K562 (cell line): ENCODE data around the gene ZMYM1.

Experiments used
- ARHGAP35 ChIP-seq: fragments of 450-650 bp; IDR thresholded peaks from 2 replicates; pipeline ENCODE4 v1.6.1; 2018; ENCODE audit not compliant: partially characterized antibody
- CREM ChIP-seq: IDR thresholded peaks from 2 replicates; pipeline ENCODE4 v1.6.1; 2014; ENCODE audit warnings: antibody characterized with exemption, low read depth
- ETV6 ChIP-seq, 3 experiments: fragments of 150-350 bp in 1 of 3; sonication (generic) in 1 of 3; formaldehyde crosslinking in 1 of 3; IDR thresholded peaks; 2 replicates each; pipeline versions ENCODE4 v1.6.1 to v1.8.0; 2014 to 2022; ENCODE audit warnings: borderline replicate concordance in 2 of 3, low read depth in 2 of 3, antibody characterized with exemption in 1 of 3, low read length in 1 of 3, mild to moderate bottlenecking in 1 of 3, missing genetic modification reagents in 1 of 3
- JUNB ChIP-seq: fragments of 450-650 bp; formaldehyde crosslinking; conservative IDR thresholded peaks from 2 replicates; pipeline ENCODE4 v1.4.0; 2020; ENCODE audit warnings: mild to moderate bottlenecking
- KAT8 ChIP-seq: fragments of 450-650 bp; IDR thresholded peaks from 2 replicates; pipeline ENCODE4 v1.6.1; 2016; ENCODE audit warnings: low read depth, mild to moderate bottlenecking
- SIN3A ChIP-seq, 2 experiments: fragments of 150-350 bp in 1 of 2; IDR thresholded peaks; 2 replicates each; pipeline ENCODE4 v1.6.1; 2011 to 2016; ENCODE audit warnings: borderline replicate concordance in 2 of 2, low read depth in 2 of 2, low read length in 2 of 2, mild to moderate bottlenecking in 2 of 2, moderate library complexity in 2 of 2; ENCODE audit not compliant: control insufficient read depth in 1 of 2
- SMAD3 ChIP-seq: fragments of 450-650 bp; formaldehyde crosslinking; conservative IDR thresholded peaks from 2 replicates; pipeline ENCODE4 v1.4.0; 2020; ENCODE audit warnings: mild to moderate bottlenecking
- TCF7L2 ChIP-seq: fragments of 150-350 bp; IDR thresholded peaks from 2 replicates; pipeline ENCODE4 v1.6.1; 2016; ENCODE audit warnings: low read depth, mild to moderate bottlenecking, low read length, moderate library complexity
- TGIF2 ChIP-seq: sonication (generic); formaldehyde crosslinking; IDR thresholded peaks from 2 replicates; pipeline ENCODE4 v1.8.1; 2022; ENCODE audit warnings: mild to moderate bottlenecking, missing genetic modification reagents, moderate library complexity
- ZNF707 ChIP-seq: fragments of 250-450 bp; sonication (Bioruptor Pico); conservative IDR thresholded peaks from 2 replicates; pipeline ENCODE4 v1.8.0; 2022; ENCODE audit warnings: inconsistent platforms, mild to moderate bottlenecking, moderate library complexity
- TF ChIP-seq, protein P1 (sequence below): fragments of 200-800 bp; sonication (Bioruptor generic); IDR thresholded peaks from 2 replicates; pipeline ENCODE4 v1.6.1; 2017; ENCODE audit warnings: missing genetic modification characterization, missing compliant biosample characterization

DNA sequence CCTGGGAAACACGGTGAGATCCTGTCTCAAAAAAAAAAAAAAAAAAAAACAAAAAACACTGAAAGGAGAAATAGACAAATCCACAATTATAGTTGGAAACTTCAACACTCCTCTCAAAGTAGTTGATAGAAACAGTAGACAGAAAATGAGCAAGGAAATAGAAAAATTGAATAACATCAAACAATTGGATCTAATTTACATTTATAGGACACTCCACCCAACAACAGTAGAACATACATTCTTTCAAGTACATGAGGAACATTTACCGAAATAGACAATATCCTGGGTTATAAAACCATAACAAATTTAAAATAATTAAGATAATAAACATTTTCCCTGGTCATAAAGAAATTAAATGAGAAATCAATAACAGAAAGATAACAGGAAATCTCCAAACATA lies 14.9 kb upstream of the ZMYM1 start:
- no peak for TF ChIP-seq JUNB (CRISPR knock-in tag)
- TF ChIP-seq TGIF2 = no peak
- no peak for TF ChIP-seq KAT8
- no peak for TF ChIP-seq SMAD3 (CRISPR knock-in tag)
- no peak for TF ChIP-seq CREM
- no peak for TF ChIP-seq ARHGAP35
- TF ChIP-seq SIN3A (IDR thresholded peaks at IDR 0.05; ENCODE audit: borderline replicate concordance in 2 of 2, control insufficient read depth in 1 of 2, low read depth in 2 of 2, low read length in 2 of 2) = no peak
- TF ChIP-seq ZNF707 = no peak
- no peak for TF ChIP-seq TCF7L2
- TF ChIP-seq ETV6 (IDR thresholded peaks at IDR 0.05; ENCODE audit: borderline replicate concordance in 1 of 2, low read depth in 2 of 2, low read length in 1 of 2) = no peak
- TF ChIP-seq ETV6 (CRISPR knock-in tag; IDR thresholded peaks at IDR 0.05; ENCODE audit: borderline replicate concordance) = no peak
- TF ChIP-seq, protein P1, sequence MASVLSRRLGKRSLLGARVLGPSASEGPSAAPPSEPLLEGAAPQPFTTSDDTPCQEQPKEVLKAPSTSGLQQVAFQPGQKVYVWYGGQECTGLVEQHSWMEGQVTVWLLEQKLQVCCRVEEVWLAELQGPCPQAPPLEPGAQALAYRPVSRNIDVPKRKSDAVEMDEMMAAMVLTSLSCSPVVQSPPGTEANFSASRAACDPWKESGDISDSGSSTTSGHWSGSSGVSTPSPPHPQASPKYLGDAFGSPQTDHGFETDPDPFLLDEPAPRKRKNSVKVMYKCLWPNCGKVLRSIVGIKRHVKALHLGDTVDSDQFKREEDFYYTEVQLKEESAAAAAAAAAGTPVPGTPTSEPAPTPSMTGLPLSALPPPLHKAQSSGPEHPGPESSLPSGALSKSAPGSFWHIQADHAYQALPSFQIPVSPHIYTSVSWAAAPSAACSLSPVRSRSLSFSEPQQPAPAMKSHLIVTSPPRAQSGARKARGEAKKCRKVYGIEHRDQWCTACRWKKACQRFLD (CRISPR knock-in tag) = no peak
